Activated CD4-positive, CD25-positive, alpha-beta regulatory T cell treated with anti-CD3 and anti-CD28 coated beads, Interleukin-2, amount 50 U/mL, for 72 hours (primary cell): ENCODE data around the gene DNAJC18.

ENCODE experiments used
- DNase-seq: peaks from one replicate; pipeline ENCODE4 v3.0.0; 2021

Gene DNAJC18

GRCh38 chr5:139360384-139360783, 78.9 kb downstream of the DNAJC18 start:
- DNase-seq: no peak
